Vagina (tissue), 2 donors: Measurements from ENCODE around the gene PARD3. TPM values are rescaled to one million over a fixed set of nuclear protein-coding genes. Genes with fewer than 3 reads are reported as not detected.

Experiments
- DNase-seq, 2 donors: peaks; one replicate each; pipeline ENCODE4 v3.0.0-alpha.2; 2017; ENCODE audit errors: extremely low spot score in 2 of 2
- H3K27ac ChIP-seq: fragments of 200-600 bp; sonication (generic); one replicate; pipeline ENCODE4 v1.5.1; 2019
- H3K27me3 ChIP-seq: fragments of 200-600 bp; sonication (generic); one replicate; pipeline ENCODE4 v1.5.1; 2019
- H3K36me3 ChIP-seq, 2 donors: fragments of 200-600 bp; sonication (generic); one replicate each; pipeline ENCODE4 v1.5.1; 2017 to 2019
- H3K4me1 ChIP-seq: fragments of 200-600 bp; sonication (generic); one replicate; pipeline ENCODE4 v1.5.1; 2019
- H3K4me3 ChIP-seq, 2 donors: fragments of 200-600 bp; sonication (generic); 1 replicate in 1 of 2; 2 replicates in 1 of 2; pipeline ENCODE4 v1.5.1; 2016 to 2019
- H3K9me3 ChIP-seq: fragments of 200-600 bp; sonication (generic); one replicate; pipeline ENCODE4 v1.5.1; 2019
- POLR2A ChIP-seq, 2 donors: fragments of 450-650 bp; IDR thresholded peaks; one replicate each; pipeline ENCODE4 v1.6.1; 2017; ENCODE audit warnings: antibody characterized with exemption in 2 of 2, mild to moderate bottlenecking in 2 of 2, moderate library complexity in 2 of 2
- POLR2AphosphoS5 ChIP-seq, 2 donors: sonication (generic); formaldehyde crosslinking; IDR thresholded peaks; one replicate each; pipeline ENCODE4 v1.9.0; 2017; ENCODE audit warnings: antibody characterized with exemption in 2 of 2, mild to moderate bottlenecking in 2 of 2, low read depth in 1 of 2; ENCODE audit not compliant: insufficient read depth in 1 of 2
- intact Hi-C: fragments of 100-400 bp; cut with DNase I; formaldehyde crosslinking; loops from one replicate; pipeline ENCODE4 v1.15.1; 2023
- total RNA-seq: library from RNA; depleted of rRNA; stranded (reverse); fragments of >200 nt; gene quantifications from one replicate; pipeline ENCODE4 v1.2.3, GENCODE V29; 2016
- TF ChIP-seq, protein P1 (sequence below), 3 experiments: fragments of 450-650 bp in 2 of 3; fragments of 200-600 bp in 1 of 3; sonication (generic) in 1 of 3; IDR thresholded peaks; one replicate each; pipeline ENCODE4 v1.5.1; 2017 to 2019; ENCODE audit warnings: antibody characterized with exemption in 3 of 3, mild to moderate bottlenecking in 2 of 3, moderate library complexity in 2 of 3

The PARD3 gene
- total RNA-seq, 1 donor from 2014 or later = 95.5 TPM

DNA sequence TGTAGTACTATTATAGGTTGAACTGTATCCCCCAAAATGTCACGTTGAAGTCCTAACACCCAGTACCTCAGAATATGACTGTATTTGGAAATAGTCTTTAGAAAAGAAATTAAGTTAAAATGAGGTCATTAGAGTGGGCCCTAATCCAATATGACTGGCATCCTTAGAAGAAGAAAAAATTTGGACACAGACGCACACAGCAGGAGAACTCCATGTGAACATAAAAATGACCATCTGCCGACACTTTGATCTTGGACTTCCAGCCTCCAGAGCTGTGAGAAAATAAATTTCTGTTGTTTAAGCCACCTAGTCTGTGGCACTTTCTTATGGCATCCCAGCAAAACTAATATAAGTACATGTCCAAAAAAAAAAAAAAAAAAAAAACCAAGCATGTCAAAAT is 225.8 kb downstream of the PARD3 start:
- H3K4me1 ChIP-seq = peaks cover 2% of the 10 kb centered on the region
- H3K36me3 ChIP-seq = no peaks in the 10 kb centered on the region
- intact Hi-C loops = no loop called here
- no peaks in the 10 kb centered on the region for H3K27me3 ChIP-seq
- H3K27ac ChIP-seq = no peak overlapping the region
- DNase-seq = no peak
- TF ChIP-seq, protein P1, sequence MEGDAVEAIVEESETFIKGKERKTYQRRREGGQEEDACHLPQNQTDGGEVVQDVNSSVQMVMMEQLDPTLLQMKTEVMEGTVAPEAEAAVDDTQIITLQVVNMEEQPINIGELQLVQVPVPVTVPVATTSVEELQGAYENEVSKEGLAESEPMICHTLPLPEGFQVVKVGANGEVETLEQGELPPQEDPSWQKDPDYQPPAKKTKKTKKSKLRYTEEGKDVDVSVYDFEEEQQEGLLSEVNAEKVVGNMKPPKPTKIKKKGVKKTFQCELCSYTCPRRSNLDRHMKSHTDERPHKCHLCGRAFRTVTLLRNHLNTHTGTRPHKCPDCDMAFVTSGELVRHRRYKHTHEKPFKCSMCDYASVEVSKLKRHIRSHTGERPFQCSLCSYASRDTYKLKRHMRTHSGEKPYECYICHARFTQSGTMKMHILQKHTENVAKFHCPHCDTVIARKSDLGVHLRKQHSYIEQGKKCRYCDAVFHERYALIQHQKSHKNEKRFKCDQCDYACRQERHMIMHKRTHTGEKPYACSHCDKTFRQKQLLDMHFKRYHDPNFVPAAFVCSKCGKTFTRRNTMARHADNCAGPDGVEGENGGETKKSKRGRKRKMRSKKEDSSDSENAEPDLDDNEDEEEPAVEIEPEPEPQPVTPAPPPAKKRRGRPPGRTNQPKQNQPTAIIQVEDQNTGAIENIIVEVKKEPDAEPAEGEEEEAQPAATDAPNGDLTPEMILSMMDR (IDR thresholded peaks at IDR 0.05) = no peak
- TF ChIP-seq POLR2A (IDR thresholded peaks at IDR 0.05) = no peak
- no peak for TF ChIP-seq POLR2AphosphoS5 (IDR thresholded peaks at IDR 0.05; ENCODE audit: insufficient read depth in 1 of 2, low read depth in 1 of 2)
- no peaks in the 10 kb centered on the region for H3K9me3 ChIP-seq
- H3K4me3 ChIP-seq = no peak overlapping the region

DNA sequence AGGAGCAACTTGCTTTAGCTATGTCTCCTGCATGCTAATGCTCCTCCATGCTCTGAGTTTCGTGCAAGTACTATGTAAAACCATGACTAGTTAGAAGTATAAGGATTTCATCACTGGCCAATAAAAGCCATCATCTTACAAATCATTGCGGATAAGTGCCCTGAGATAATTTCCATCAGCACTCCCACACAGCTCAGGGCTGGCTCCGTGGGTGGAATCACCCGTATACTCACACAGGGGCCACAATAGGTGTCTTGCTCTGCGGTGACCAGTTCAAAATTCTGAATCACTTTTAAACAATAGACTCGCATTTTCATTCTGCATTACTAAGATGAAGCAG is 227.4 kb downstream of the PARD3 start:
- no peak overlapping the region for H3K27ac ChIP-seq
- intact Hi-C loops = no loop called here
- no peak for DNase-seq

DNA sequence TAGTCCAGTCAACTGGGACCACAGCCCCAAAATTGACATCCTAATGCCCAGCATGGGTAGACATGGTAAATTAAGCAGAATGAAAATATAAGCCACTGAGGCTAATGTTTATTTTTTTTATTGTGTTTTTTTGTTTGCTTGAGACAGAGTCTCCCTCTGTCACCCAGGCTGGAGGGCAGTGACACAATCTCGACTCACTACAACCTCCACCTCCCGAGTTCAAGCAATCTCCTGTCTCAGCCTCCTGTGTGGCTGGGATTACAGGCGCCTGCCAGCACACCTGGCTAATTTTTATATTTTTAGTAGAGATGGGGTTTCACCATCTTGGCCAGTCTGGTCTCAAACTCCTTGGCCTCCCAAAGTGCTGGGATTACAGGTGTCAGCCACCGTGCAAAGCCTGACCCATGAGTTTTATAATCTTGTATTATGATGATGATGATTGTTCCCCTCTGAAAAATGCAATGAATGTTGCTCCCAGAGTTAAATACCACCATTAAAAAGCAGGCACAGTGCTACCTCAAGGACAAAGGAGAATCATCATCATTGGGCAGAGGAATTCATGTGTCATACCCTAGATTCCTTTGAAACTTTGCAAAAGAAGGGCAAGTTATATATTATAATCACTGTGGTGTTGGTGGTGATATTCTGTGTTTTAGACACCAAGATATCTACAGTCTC is 228.0 kb downstream of the PARD3 start:
- H3K4me1 ChIP-seq = peaks cover 23% of the 10 kb centered on the region
- TF ChIP-seq, protein P1 (IDR thresholded peaks at IDR 0.05) = no peak
- TF ChIP-seq POLR2AphosphoS5 (IDR thresholded peaks at IDR 0.05; ENCODE audit: insufficient read depth in 1 of 2, low read depth in 1 of 2) (no peak), POLR2A (IDR thresholded peaks at IDR 0.05) (no peak)
- no peaks in the 10 kb centered on the region for H3K9me3 ChIP-seq
- intact Hi-C loops = no loop called here
- H3K4me3 ChIP-seq = no peak overlapping the region
- no peak overlapping the region for H3K27ac ChIP-seq
- no peaks in the 10 kb centered on the region for H3K27me3 ChIP-seq
- DNase-seq = no peak
- H3K36me3 ChIP-seq = no peaks in the 10 kb centered on the region

More for the DNA sequence above, 227.4 kb downstream of the PARD3 start:
- H3K4me3 ChIP-seq = no peak overlapping the region
- no peaks in the 10 kb centered on the region for H3K27me3 ChIP-seq
- peaks cover 18% of the 10 kb centered on the region for H3K4me1 ChIP-seq
- H3K9me3 ChIP-seq = no peaks in the 10 kb centered on the region
- TF ChIP-seq POLR2AphosphoS5 (IDR thresholded peaks at IDR 0.05; ENCODE audit: insufficient read depth in 1 of 2, low read depth in 1 of 2) (no peak), POLR2A (IDR thresholded peaks at IDR 0.05) (no peak)
- TF ChIP-seq, protein P1 (IDR thresholded peaks at IDR 0.05) = no peak
- H3K36me3 ChIP-seq = no peaks in the 10 kb centered on the region

DNA sequence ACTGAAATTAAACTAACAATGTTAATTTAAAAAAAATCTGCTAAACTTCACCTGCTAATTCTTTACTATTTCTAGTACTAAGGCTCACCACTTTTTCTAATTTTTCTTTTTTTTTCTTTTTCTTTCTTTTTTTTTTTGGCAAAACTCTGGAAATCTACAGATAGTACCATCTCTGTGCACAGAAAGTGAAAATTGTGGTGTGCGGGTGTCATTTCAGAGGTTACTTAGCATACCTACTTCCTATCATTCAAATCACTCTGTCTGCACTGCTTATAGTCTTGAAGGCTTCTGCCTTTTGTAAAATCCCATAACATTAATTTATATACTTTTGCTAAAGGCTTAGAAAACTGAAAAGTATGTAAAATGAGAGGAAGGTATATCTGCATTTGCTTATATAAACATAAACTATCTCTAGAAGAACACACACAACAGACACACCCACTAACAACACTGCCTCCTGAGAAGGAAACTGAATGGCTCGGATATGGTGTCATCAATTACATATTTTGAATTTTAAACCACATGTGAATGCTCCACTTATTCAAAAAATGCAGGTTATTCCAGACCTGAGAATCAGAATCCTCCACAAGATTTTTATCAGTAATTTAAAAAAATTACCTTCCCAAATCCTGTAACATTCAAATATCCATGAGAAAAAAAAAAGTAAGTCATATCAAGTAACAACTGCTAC is 229.5 kb downstream of the PARD3 start:
- Histone ChIP-seq H3K36me3 (no peaks in the 10 kb centered on the region), H3K4me1 (peaks cover 35% of the 10 kb centered on the region), H3K27ac (no peak overlapping the region), H3K27me3 (no peaks in the 10 kb centered on the region), H3K9me3 (no peaks in the 10 kb centered on the region), H3K4me3 (no peak overlapping the region)
- intact Hi-C loops = no loop called here
- no peak for DNase-seq
- TF ChIP-seq, protein P1 (IDR thresholded peaks at IDR 0.05) = no peak

DNA sequence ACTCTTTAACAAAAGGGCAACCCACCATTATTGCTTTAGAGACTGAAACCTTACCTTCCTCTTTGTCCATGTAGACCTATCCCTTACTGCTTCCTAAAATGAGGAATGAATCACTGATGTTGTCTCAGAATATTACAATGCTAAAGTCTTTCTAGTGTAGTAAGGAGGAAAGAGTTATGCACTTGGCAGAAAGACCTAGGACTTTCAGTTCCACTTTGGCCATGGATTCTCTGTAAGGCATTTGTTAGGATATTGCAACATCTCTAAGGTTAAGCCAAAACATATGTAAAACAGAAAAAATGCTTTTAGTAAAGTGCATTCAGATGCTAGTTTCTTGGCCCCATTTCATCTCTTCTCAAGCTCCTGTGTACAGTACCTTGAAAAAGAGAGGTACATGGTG is 230.9 kb downstream of the PARD3 start:
- Histone ChIP-seq H3K4me3 (no peak overlapping the region), H3K36me3 (no peaks in the 10 kb centered on the region), H3K27ac (peak overlapping the region; percentile 1), H3K4me1 (peaks cover 42% of the 10 kb centered on the region), H3K9me3 (no peaks in the 10 kb centered on the region), H3K27me3 (no peaks in the 10 kb centered on the region)
- intact Hi-C loops = no loop called here
- no peak for DNase-seq
- TF ChIP-seq, protein P1 (IDR thresholded peaks at IDR 0.05) = peak in 1 of 3 experiments; percentile 8
- peak in 1 of 2 donors; percentile 85 for TF ChIP-seq POLR2AphosphoS5 (IDR thresholded peaks at IDR 0.05; ENCODE audit: insufficient read depth in 1 of 2, low read depth in 1 of 2)
- TF ChIP-seq POLR2A (IDR thresholded peaks at IDR 0.05) = no peak
